Endothelial cell of umbilical vein (primary cell): ENCODE data around the gene MARF1. TPM values are rescaled to one million over a fixed set of nuclear protein-coding genes. Genes with fewer than 3 reads are reported as not detected.

Source experiments
- BruUV-seq: library from RNA; stranded (reverse); fragments of 400-500 nt; replicated peaks from 2 replicates; lab custom pipeline; 2021; lab: Mats Ljungman, UMichigan
- CTCF ChIA-PET: fragments of 300-600, 350-600 bp; sonication (Branson Sonifier 250); formaldehyde crosslinking; loops from one replicate; lab custom pipeline; 2021; ENCODE audit warnings: antibody characterized with exemption, inconsistent platforms; lab: Charles Lee
- POLR2A ChIA-PET: fragments of 300-600, 350-600 bp; sonication (Branson Sonifier 250); formaldehyde crosslinking; loops from one replicate; lab custom pipeline; 2021; ENCODE audit warnings: antibody characterized with exemption, inconsistent platforms; lab: Charles Lee
- DNase-seq: peaks from one replicate; pipeline ENCODE4 v3.0.0-alpha.2; 2011; ENCODE audit warnings: low read depth, low spot score
- FAIRE-seq: peaks from 2 replicates; lab custom pipeline; 2011; peaks lifted over from hg19 to GRCh38; lab: Jason Lieb, UNC
- H2AFZ ChIP-seq: 2 replicates; pipeline ENCODE4 v1.6.0; 2012; ENCODE audit warnings: low read depth, low read length, control low read depth, inconsistent platforms
- H3K27ac ChIP-seq: 2 replicates; pipeline ENCODE4 v1.5.1; 2011; ENCODE audit warnings: low read depth, mild to moderate bottlenecking, control low read depth, low read length, moderate library complexity; ENCODE audit not compliant: insufficient read depth
- H3K27me3 ChIP-seq, 2 experiments: 2 replicates each; pipeline versions ENCODE4 v1.6.0 to v1.6.1; 2011; ENCODE audit warnings: low read length in 2 of 2, mixed read lengths in 1 of 2; ENCODE audit not compliant: control insufficient read depth in 2 of 2, insufficient read depth in 2 of 2
- H3K36me3 ChIP-seq, 2 experiments: 2 replicates in 1 of 2; 3 replicates in 1 of 2; pipeline ENCODE4 v1.5.1; 2011; ENCODE audit warnings: low read length in 2 of 2, mild to moderate bottlenecking in 1 of 2, moderate library complexity in 1 of 2; ENCODE audit not compliant: control insufficient read depth in 2 of 2, insufficient read depth in 2 of 2; ENCODE audit errors: extremely low read depth in 1 of 2
- H3K4me1 ChIP-seq: 3 replicates; pipeline ENCODE4 v1.5.1; 2011; ENCODE audit warnings: mild to moderate bottlenecking, low read length; ENCODE audit not compliant: control insufficient read depth, insufficient read depth; ENCODE audit errors: extremely low read depth
- H3K4me2 ChIP-seq: 2 replicates; pipeline ENCODE4 v1.6.1; 2011; ENCODE audit warnings: low read length, control low read depth, mixed read lengths; ENCODE audit not compliant: insufficient read depth
- H3K4me3 ChIP-seq, 3 experiments: fragments of 200-600 bp in 1 of 3; sonication (generic), shearing (Covaris generic) in 1 of 3; replicated peaks in 1 of 3; 2 replicates each; pipeline ENCODE4 v1.5.1; 2011 to 2016; ENCODE audit warnings: control low read depth in 3 of 3, low read length in 3 of 3, mild to moderate bottlenecking in 2 of 3, inconsistent platforms in 1 of 3, low read depth in 1 of 3, moderate library complexity in 1 of 3; ENCODE audit not compliant: insufficient read depth in 1 of 3
- H3K79me2 ChIP-seq: 2 replicates; pipeline ENCODE4 v1.6.0; 2012; ENCODE audit warnings: low read length, inconsistent platforms; ENCODE audit not compliant: control insufficient read depth, insufficient read depth
- H3K9ac ChIP-seq: replicated peaks from 2 replicates; pipeline ENCODE3; 2011; ENCODE audit warnings: low read length, control low read depth; ENCODE audit not compliant: insufficient read depth; ENCODE audit errors: extremely low read depth
- H3K9me1 ChIP-seq: replicated peaks from 3 replicates; pipeline ENCODE4 v1.6.0; 2011; ENCODE audit warnings: mild to moderate bottlenecking, low read length; ENCODE audit not compliant: control insufficient read depth, insufficient read depth; ENCODE audit errors: extremely low read depth
- H3K9me3 ChIP-seq: replicated peaks from 2 replicates; pipeline ENCODE4 v1.5.1; 2012; ENCODE audit warnings: low read length, inconsistent platforms; ENCODE audit not compliant: control insufficient read depth, insufficient read depth
- H4K20me1 ChIP-seq: replicated peaks from 2 replicates; pipeline ENCODE3; 2011; ENCODE audit warnings: mild to moderate bottlenecking, low read length; ENCODE audit not compliant: control insufficient read depth, insufficient read depth; ENCODE audit errors: extremely low read depth
- EZH2 ChIP-seq: IDR thresholded peaks from 2 replicates; pipeline ENCODE4 v1.6.1; 2012; ENCODE audit warnings: borderline replicate concordance, low read depth, mild to moderate bottlenecking, moderate library complexity, low read length, inconsistent platforms; ENCODE audit not compliant: severe bottlenecking
- FOS ChIP-seq: IDR thresholded peaks from 2 replicates; pipeline ENCODE4 v1.6.1; 2011; ENCODE audit warnings: mild to moderate bottlenecking, low read length, moderate library complexity, borderline replicate concordance; ENCODE audit not compliant: insufficient read depth
- GATA2 ChIP-seq: IDR thresholded peaks from 2 replicates; pipeline ENCODE4 v1.7.0; 2011; ENCODE audit warnings: low read depth, mild to moderate bottlenecking, moderate library complexity, mixed read lengths, low read length; ENCODE audit not compliant: insufficient read length, insufficient read depth
- JUN ChIP-seq: IDR thresholded peaks from 2 replicates; pipeline ENCODE4 v1.6.1; 2011; ENCODE audit warnings: borderline replicate concordance, low read depth; ENCODE audit not compliant: insufficient read length, insufficient read depth
- POLR2AphosphoS5 ChIP-seq: IDR thresholded peaks from 2 replicates; pipeline ENCODE4 v1.6.1; 2012; ENCODE audit warnings: low read depth, mild to moderate bottlenecking, control low read depth, low read length, moderate library complexity; ENCODE audit not compliant: insufficient read depth
- dilution Hi-C: fragments of 300-500 bp; cut with MboI; formaldehyde crosslinking; loops from one replicate; pipeline ENCODE4 v1.15.0; 2019; ENCODE audit warnings: low sequenced_read_pairs; ENCODE audit not compliant: extremely low pct_ligation_motif_present
- intact Hi-C: fragments of 100-400 bp; cut with micrococcal nuclease; formaldehyde crosslinking; loops from one replicate; pipeline ENCODE4 v1.10.0; 2022
- polyA plus RNA-seq, 4 experiments: library from polyadenylated mRNA; depleted of rRNA in 3 of 4; stranded (reverse) in 3 of 4; unstranded in 1 of 4; fragments of >200 nt; gene quantifications; 2 replicates each; pipeline versions ENCODE4 v1.2.1 to v1.2.3, GENCODE V29; 2011 to 2012; ENCODE audit warnings: missing spikeins in 1 of 4
- total RNA-seq: library from RNA; stranded (reverse); gene quantifications from 2 replicates; pipeline ENCODE4 v1.2.3, GENCODE V29; 2021

MARF1 gene
- total and polyA plus RNA-seq, 2 donors (not counting 3 experiments of a cell fraction or from before 2014, with no cell fraction given): 14.6 to 58.5 TPM

GRCh38 chr16:15621889-15622288 is 21.1 kb downstream of the MARF1 start:
- ChIA-PET POLR2A (no interaction called here), CTCF (interaction anchor here (0.6 to 1.2 kb wide), 6 partner anchors 10 to 194 kb away, joined by 3 to 4 read pairs (median 3); partner anchors contain the start of gene MARF1)
- no peaks in the 10 kb centered on the region for H3K4me1 ChIP-seq
- H3K27me3 ChIP-seq: no peaks in the 10 kb centered on the region
- no peak overlapping the region for H3K4me2 ChIP-seq
- H2AFZ ChIP-seq: no peak overlapping the region
- FAIRE-seq: no peak
- H3K27ac ChIP-seq: no peak overlapping the region
- no TSS peak for BruUV-seq
- dilution Hi-C loops: no loop called here
- no peak overlapping the region for H3K9ac ChIP-seq
- no peak overlapping the region for H3K4me3 ChIP-seq
- TF ChIP-seq FOS (no peak), GATA2 (no peak)
- peaks cover 19 to 43% of the 10 kb centered on the region in 2 experiments for H3K36me3 ChIP-seq
- DNase-seq: no peak
- intact Hi-C loops: no loop called here
- no peaks in the 10 kb centered on the region for H4K20me1 ChIP-seq
- H3K9me1 ChIP-seq: no peaks in the 10 kb centered on the region
- H3K9me3 ChIP-seq: no peaks in the 10 kb centered on the region
- H3K79me2 ChIP-seq: no peaks in the 10 kb centered on the region

DNA sequence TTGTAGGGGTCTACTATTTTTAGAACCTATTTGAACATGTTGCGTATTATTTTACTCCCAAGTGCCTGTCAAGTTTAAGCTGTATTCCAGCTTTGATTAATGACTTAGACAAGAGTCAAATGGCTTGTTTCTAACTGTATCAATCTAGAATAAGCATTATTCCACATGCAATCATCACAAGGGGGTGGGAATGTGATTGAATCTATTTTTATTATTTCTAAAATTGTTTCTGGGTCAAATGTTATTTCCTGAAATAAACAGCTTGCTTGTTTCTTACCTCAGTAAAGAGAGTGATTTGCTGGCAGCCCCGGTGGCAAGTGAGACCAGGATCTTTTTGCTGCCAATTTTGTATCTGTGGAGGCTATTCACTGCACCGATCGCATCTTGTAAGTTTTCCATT is 21.5 kb downstream of the MARF1 start:
- CTCF ChIA-PET: interaction anchor here (0.6 to 1.2 kb wide), 4 partner anchors 9 to 61 kb away, joined by 3 read pairs; partner anchors contain the start of gene MARF1
- H3K9me1 ChIP-seq: no peaks in the 10 kb centered on the region

More for the DNA sequence above, 21.5 kb downstream of the MARF1 start:
- Histone ChIP-seq H3K4me2 (no peak overlapping the region), H4K20me1 (no peaks in the 10 kb centered on the region), H3K27ac (no peak overlapping the region), H3K27me3 (no peaks in the 10 kb centered on the region), H3K9me3 (no peaks in the 10 kb centered on the region), H3K79me2 (no peaks in the 10 kb centered on the region), H3K4me1 (no peaks in the 10 kb centered on the region), H3K9ac (no peak overlapping the region), H3K4me3 (no peak overlapping the region), H3K36me3 (peaks cover 22 to 45% of the 10 kb centered on the region in 2 experiments), H2AFZ (no peak overlapping the region)
- DNase-seq (no peak), FAIRE-seq (no peak)
- TF ChIP-seq JUN (no peak), EZH2 (no peak), POLR2AphosphoS5 (no peak)
- no TSS peak for BruUV-seq
- POLR2A ChIA-PET: no interaction called here
- dilution Hi-C loops: no loop called here
- intact Hi-C loops: no loop called here
